ENCODE data around the gene PRRG4.
A peak's percentile ranks its signal among the peaks of the same experiment; 100 is the strongest.
"Not testable (repeated sequence)": the region's sequence is repeated elsewhere in the genome, so short reads cannot be mapped to it uniquely, and the experiment has no call there.

Gene PRRG4

DNA sequence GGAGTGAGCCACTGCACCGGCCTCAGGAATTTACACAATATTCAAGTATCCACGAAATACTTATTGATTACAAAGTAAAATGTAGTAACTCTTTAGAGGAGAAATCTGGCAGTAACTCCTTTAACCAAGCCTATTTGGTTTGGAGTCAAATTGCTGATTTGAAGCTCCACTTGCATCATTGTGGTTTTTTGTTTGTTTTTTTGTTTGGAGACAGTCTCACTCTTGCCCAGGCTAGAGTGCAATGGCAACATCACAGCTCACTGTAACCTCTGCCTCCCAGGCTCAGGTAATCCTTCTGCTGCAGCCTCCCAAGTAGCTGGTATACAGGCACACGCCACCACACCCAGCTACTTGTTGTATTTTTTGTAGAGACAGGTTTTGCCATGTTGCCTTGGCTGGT is 56.5 kb downstream of the PRRG4 start:
- TF ChIP-seq, protein P1, sequence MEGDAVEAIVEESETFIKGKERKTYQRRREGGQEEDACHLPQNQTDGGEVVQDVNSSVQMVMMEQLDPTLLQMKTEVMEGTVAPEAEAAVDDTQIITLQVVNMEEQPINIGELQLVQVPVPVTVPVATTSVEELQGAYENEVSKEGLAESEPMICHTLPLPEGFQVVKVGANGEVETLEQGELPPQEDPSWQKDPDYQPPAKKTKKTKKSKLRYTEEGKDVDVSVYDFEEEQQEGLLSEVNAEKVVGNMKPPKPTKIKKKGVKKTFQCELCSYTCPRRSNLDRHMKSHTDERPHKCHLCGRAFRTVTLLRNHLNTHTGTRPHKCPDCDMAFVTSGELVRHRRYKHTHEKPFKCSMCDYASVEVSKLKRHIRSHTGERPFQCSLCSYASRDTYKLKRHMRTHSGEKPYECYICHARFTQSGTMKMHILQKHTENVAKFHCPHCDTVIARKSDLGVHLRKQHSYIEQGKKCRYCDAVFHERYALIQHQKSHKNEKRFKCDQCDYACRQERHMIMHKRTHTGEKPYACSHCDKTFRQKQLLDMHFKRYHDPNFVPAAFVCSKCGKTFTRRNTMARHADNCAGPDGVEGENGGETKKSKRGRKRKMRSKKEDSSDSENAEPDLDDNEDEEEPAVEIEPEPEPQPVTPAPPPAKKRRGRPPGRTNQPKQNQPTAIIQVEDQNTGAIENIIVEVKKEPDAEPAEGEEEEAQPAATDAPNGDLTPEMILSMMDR (IDR thresholded peaks at IDR 0.05; ENCODE audit: low read depth, low read length), result no peak
- H3K4me3 ChIP-seq (ENCODE audit: low read depth, low read length), result no peak overlapping the region
- in situ Hi-C loops (cut with HindIII; ENCODE audit: low sequenced_read_pairs), result no loop called here
- DNase-seq (ENCODE audit: low read depth, low spot score), result no peak

DNA sequence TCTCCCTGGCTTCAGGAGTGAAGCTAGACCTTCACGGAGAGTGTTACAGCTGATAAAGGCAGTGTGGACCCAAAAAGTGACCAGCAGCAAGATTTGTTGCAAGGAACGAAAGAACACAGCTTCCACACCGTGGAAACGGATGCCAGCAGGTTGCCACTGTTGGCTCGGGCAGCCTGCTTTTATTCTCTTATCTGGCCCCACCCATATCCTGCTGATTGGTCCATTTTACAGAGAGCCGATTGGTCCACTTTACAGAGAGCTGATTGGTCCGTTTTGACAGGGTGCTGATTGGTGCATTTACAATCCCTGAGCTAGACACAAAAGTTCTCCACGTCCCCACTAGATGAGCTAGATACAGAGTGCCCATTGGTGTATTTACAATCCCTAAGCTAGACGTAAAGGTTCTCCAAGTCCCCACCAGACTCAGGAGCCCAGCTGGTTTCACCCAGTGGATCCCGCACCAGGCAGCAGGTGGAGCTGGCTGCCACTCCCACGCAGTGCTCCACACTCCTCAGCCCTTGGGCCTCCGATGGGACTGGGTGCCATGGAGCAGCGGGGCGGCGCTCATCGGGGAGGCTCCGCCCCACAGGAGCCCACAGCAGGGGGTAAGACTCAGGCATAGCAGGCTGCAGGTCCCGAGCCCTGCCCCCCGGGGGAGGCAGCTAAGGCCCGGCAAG is 58.1 kb downstream of the PRRG4 start:
- in situ Hi-C loops (cut with HindIII; ENCODE audit: low sequenced_read_pairs); H3K4me3 ChIP-seq (ENCODE audit: low read depth, low read length); DNase-seq (ENCODE audit: low read depth, low spot score): not testable (repeated sequence)

DNA sequence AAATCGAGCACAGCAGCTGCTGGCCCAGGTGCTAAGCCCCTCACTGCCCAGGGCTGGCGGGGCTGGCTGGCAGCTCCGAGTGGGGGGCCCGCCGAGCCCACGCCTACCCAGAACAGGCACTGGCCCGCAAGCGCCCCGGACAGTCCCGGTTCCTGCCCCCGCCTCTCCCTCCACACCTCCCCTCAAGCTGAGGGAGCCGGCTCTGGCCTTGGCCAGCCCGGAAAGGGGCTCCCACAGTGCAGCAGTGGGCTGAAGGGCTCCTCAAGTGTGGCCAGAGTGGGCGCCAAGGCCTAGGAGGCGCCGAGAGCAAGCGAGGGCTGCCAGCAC is 58.6 kb downstream of the PRRG4 start:
- H3K4me3 ChIP-seq (ENCODE audit: low read depth, low read length); DNase-seq (ENCODE audit: low read depth, low spot score); in situ Hi-C loops (cut with HindIII; ENCODE audit: low sequenced_read_pairs): not testable (repeated sequence)

DNA sequence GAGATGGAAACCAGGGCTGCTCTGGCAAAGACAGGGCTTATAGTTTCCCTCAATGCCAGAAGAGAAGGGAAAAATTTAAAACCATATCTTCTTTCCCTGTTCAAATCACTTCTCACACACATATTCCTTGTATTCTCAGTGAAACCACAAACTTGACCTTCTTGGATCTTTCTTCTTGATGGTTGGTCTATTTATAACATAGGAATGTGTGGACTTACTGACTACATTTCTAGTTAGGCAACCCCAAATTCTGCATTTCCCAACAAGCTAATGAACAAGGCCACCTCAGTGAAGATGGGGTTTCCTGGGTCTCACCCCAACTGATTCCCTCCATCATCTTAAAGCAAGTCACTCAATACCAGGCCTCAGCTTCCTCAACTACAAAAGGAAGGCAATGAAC is 59.1 kb downstream of the PRRG4 start:
- H3K4me3 ChIP-seq (ENCODE audit: low read depth, low read length), result no peak overlapping the region
- in situ Hi-C loops (cut with HindIII; ENCODE audit: low sequenced_read_pairs), result no loop called here
- DNase-seq (ENCODE audit: low read depth, low spot score), result peak; percentile 45
- TF ChIP-seq, protein P1 (IDR thresholded peaks at IDR 0.05; ENCODE audit: low read depth, low read length), result no peak

DNA sequence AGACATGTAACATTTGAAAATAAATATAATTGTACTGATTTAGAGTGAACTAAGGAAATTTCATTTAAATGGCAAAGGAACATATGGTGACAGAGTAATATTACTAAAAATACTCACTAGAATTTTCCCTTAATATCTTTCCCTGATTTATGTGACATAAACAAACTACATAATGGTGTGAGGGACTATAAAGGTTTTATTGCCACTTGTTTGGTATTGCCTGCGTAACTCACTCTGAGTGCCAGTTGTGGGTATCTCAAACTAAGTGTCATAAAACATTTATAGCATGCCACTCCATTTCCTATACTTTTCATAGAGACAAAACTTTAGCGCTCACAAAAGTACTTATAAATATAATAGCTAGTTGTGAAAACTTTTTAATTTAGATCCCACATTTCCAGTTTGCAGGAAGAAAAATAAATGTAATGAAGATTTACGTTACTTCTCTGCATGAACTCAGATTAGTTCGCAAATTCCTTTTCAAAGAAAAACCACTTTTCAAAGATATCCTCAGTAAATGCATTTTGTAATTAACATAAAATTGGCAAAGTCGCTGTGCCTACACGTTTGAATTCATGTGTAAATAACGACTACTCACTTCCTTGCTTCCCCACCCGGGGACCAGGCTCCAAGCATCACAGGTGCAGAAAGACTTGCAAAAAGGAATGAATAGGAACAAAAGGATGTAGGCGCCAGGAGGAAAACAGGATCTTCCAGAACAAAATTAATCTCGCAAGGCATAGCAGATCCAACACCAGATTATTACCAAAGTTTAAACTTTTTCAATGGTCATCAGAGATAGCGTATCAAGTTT is 61.3 kb downstream of the PRRG4 start:
- H3K4me3 ChIP-seq (ENCODE audit: low read depth, low read length), result no peak overlapping the region
- in situ Hi-C loops (cut with HindIII; ENCODE audit: low sequenced_read_pairs), result no loop called here
- TF ChIP-seq, protein P1 (IDR thresholded peaks at IDR 0.05; ENCODE audit: low read depth, low read length), result no peak
- DNase-seq (ENCODE audit: low read depth, low spot score), result no peak

DNA sequence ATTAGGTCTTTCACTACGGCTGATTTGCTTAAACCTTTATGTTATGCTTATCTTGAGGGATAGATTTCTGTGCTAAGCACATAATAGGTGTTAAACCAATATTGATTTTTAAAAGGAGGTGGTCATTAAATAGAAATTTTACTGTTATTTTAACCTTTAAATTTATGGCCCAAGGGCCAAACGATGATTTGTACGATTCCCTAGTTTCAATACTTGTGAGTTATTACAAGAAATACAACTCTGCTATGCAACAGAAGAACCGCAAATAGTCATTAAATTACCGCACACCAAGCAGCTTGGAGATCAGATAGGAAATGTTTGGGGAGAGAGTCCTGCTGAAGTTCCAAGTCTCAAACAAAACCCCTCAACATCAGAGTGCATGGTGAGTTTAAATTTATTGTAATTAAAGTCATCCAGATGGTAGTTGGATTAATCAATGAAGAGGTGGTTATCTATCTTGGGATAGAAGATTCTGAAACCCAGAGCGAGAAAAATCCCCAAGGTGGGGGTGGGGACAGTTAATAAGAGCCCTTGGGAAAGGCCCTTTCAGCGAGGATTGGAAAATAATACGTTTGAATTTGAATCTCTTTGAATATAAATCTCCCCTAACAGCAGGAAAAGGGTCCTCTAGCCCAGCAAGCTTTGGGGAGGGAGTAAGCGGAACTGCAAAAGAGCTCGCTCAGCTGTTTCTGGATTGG is 62.1 kb downstream of the PRRG4 start:
- no peak for DNase-seq (ENCODE audit: low read depth, low spot score)
- in situ Hi-C loops (cut with HindIII; ENCODE audit: low sequenced_read_pairs), result no loop called here
- TF ChIP-seq, protein P1 (IDR thresholded peaks at IDR 0.05; ENCODE audit: low read depth, low read length), result no peak
- H3K4me3 ChIP-seq (ENCODE audit: low read depth, low read length), result peak overlapping the region; percentile 95

DNA sequence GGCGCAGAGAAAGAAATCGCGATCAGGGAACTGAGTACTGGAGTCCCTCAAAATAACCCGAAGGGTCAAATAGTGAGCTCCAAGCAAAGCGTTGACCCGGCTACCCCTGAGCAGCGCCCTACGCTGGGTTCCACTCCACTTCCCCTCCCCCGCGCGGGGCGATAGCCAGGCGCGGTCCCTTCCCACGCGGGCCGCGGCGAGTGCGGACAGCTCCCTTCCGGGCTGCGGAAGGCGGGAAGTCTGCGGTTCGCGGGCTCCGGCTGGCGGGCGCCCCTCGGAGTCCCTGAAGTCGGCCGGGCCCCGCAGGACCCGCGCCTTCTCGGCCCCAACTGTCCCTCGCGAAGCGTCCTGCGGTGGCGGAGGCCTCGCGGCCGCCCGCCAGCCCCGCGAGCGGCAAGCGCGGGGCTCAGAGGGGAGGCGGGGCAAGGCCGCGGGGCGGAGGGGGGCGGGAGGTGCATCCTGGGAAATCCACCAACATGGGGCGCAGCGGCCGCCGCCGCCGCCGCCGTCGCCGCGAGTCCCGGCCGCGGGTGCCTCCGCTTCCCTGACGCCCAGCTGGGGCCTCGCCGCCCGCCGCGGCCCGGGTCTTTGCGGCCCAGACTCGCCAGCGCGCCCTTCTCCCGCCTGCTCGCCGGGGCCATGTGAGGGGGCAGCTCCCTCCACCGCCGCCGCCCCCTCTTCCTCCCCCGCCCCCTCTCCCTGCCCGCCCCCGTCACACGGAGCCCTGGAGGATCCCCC is 62.8 kb downstream of the PRRG4 start, which contains the start of gene QSER1:
QSER1 (plus strand) TSS at position 457 of the 738 bp plus-strand sequence. CDS start 315 bp downstream, outside the sequence.
- in situ Hi-C loops (cut with HindIII; ENCODE audit: low sequenced_read_pairs), result no loop called here
- peak within 1 kb of the TSS; percentile 95 for H3K4me3 ChIP-seq (ENCODE audit: low read depth, low read length)
- DNase-seq (ENCODE audit: low read depth, low spot score), result peak; percentile 52
- TF ChIP-seq, protein P1 (IDR thresholded peaks at IDR 0.05; ENCODE audit: low read depth, low read length), result no peak
